ENCODE measurements around the gene TK1. TPM values are rescaled to one million over a fixed set of nuclear protein-coding genes. Genes with fewer than 3 reads are reported as not detected.

TK1 gene
- total and polyA plus RNA-seq, 12 donors: 1.3 to 11.6 (median 2.5) TPM

GRCh38 chr17:78174870-78175642, 11.8 kb downstream of the TK1 start:
- peaks cover 0 to 7% of the 10 kb centered on the region in 2 donors for H3K36me3 ChIP-seq (replicated peaks in 1 of 2)
- peak overlapping the region in 3 of 5 donors; percentile 39 to 89 (median 71) for H3K27ac ChIP-seq
- no peaks in the 10 kb centered on the region for H3K9me3 ChIP-seq (replicated peaks in 1 of 3)
- no peak for DNase-seq
- H3K4me3 ChIP-seq: no peak overlapping the region
- H3K4me1 ChIP-seq (replicated peaks in 1 of 2): peaks cover 19 to 60% of the 10 kb centered on the region in 2 donors
- no peaks in the 10 kb centered on the region for H3K27me3 ChIP-seq
- TF ChIP-seq CTCF (IDR thresholded peaks at IDR 0.05) (no peak), POLR2A (IDR thresholded peaks at IDR 0.05) (peak in 1 of 2 donors; percentile 1)
- 74 to 90% (median 88%) methylated on average over 10 to 28 of the region's 28 CpGs for WGBS, 4 donors
- intact Hi-C loops (cut with DNase I): loop anchor here in 1 of 2 donors (5.0 kb wide), 2 partner anchors 48 to 63 kb away; partner anchors contain the start of gene TMC6

GRCh38 chr17:78174346-78174869, 12.4 kb downstream of the TK1 start:
- peak in 6 of 7 donors; percentile 71 to 82 (median 78) for DNase-seq
- peaks cover 0 to 7% of the 10 kb centered on the region in 2 donors for H3K36me3 ChIP-seq (replicated peaks in 1 of 2)
- peak overlapping the region in 3 of 5 donors; percentile 39 to 89 (median 71) for H3K27ac ChIP-seq
- peak in 1 of 2 donors; percentile 13 for TF ChIP-seq POLR2A (IDR thresholded peaks at IDR 0.05)
- TF ChIP-seq CTCF (IDR thresholded peaks at IDR 0.05): peak in 5 of 6 experiments; percentile 45 to 63 (median 52)
- intact Hi-C loops (cut with DNase I): loop anchor here in 1 of 2 donors (5.0 kb wide), 2 partner anchors 47 to 62 kb away; partner anchors contain the start of gene TMC6
- no peaks in the 10 kb centered on the region for H3K27me3 ChIP-seq
- H3K4me1 ChIP-seq (replicated peaks in 1 of 2): peaks cover 22 to 59% of the 10 kb centered on the region in 2 donors
- H3K9me3 ChIP-seq (replicated peaks in 1 of 3): no peaks in the 10 kb centered on the region
- no peak overlapping the region for H3K4me3 ChIP-seq
- 37 to 75% (median 57%) methylated on average over 10 to 15 of the region's 15 CpGs for WGBS, 4 donors

- Histone ChIP-seq H3K4me3 (no peak overlapping the region), H3K27me3 (no peaks in the 10 kb centered on the region), H3K9me3 (replicated peaks in 1 of 3) (no peaks in the 10 kb centered on the region), H3K4me1 (replicated peaks in 1 of 2) (peaks cover 28 to 60% of the 10 kb centered on the region in 2 donors), H3K27ac (peak overlapping the region in 4 of 5 donors; percentile 6 to 89 (median 52)), H3K36me3 (replicated peaks in 1 of 2) (peaks cover 0 to 7% of the 10 kb centered on the region in 2 donors)
- intact Hi-C loops (cut with DNase I): loop anchor here in 1 of 2 donors (5.0 kb wide), 2 partner anchors 46 to 61 kb away; partner anchors contain the start of gene TMC6
- TF ChIP-seq CTCF (IDR thresholded peaks at IDR 0.05) (no peak), POLR2A (IDR thresholded peaks at IDR 0.05) (no peak)
- 28 to 52% (median 46%) methylated on average over 8 to 11 of the region's 11 CpGs for WGBS, 4 donors
- DNase-seq: peak in 2 of 7 donors; percentile 39 to 43
Measured at GRCh38 chr17:78173097-78173715, 13.6 kb downstream of the TK1 start.
